SK-N-MC (cell line): ENCODE data around the gene CTNNA1.
"Not testable (repeated sequence)": the region's sequence is repeated elsewhere in the genome, so short reads cannot be mapped to it uniquely, and the experiment has no call there.

Experiments used
- DNase-seq: peaks from one replicate; pipeline ENCODE4 v3.0.0-alpha.2; 2011; ENCODE audit warnings: low read depth, low spot score
- H3K27ac ChIP-seq: fragments of 200-600 bp; sonication (generic); 2 replicates; pipeline ENCODE4 v1.5.1; 2016; ENCODE audit warnings: mixed run types
- H3K36me3 ChIP-seq: fragments of 200-600 bp; sonication (generic); 2 replicates; pipeline ENCODE4 v1.6.1; 2017; ENCODE audit warnings: antibody characterized with exemption, low read length, mixed read lengths; ENCODE audit not compliant: insufficient read depth
- H3K4me3 ChIP-seq: fragments of 200-600 bp; sonication (generic); 2 replicates; pipeline ENCODE4 v1.5.1; 2016
- H3K9ac ChIP-seq: fragments of 200-600 bp; sonication (generic); 2 replicates; pipeline ENCODE4 v1.8.0; 2017; ENCODE audit warnings: mixed run types, mixed read lengths; ENCODE audit not compliant: insufficient read length
- H3K9me3 ChIP-seq: fragments of 200-600 bp; sonication (generic); 2 replicates; pipeline ENCODE4 v1.6.1; 2017; ENCODE audit warnings: low read depth, mild to moderate bottlenecking, antibody characterized with exemption, low read length, moderate library complexity, mixed read lengths
- EZH2 ChIP-seq: fragments of 200-600 bp; sonication (generic); IDR thresholded peaks from one replicate; pipeline ENCODE4 v1.6.1; 2017; ENCODE audit warnings: antibody characterized with exemption
- FOXP2 ChIP-seq: optimal IDR thresholded peaks from 2 replicates; pipeline ENCODE3; 2011; ENCODE audit warnings: mild to moderate bottlenecking, moderate library complexity; ENCODE audit not compliant: insufficient read depth; ENCODE audit errors: extremely low read length, control extremely low read depth
- POLR2AphosphoS5 ChIP-seq: IDR thresholded peaks from 2 replicates; pipeline ENCODE4 v1.6.1; 2012; ENCODE audit warnings: mild to moderate bottlenecking, low read depth, low read length, borderline replicate concordance

CTNNA1 gene

GRCh38 chr5:138789771-138790242 is 36.6 kb downstream of the CTNNA1 start:
- Histone ChIP-seq H3K9ac (no peak overlapping the region), H3K9me3 (no peaks in the 10 kb centered on the region), H3K36me3 (peaks cover 13% of the 10 kb centered on the region), H3K4me3 (no peak overlapping the region), H3K27ac (no peak overlapping the region)
- TF ChIP-seq EZH2: no peak
- TF ChIP-seq POLR2AphosphoS5: no peak
- TF ChIP-seq FOXP2: no peak
- DNase-seq: peak; percentile 40

GRCh38 chr5:138790684-138791083 is 37.5 kb downstream of the CTNNA1 start:
- TF ChIP-seq FOXP2: no peak
- TF ChIP-seq EZH2: no peak
- TF ChIP-seq POLR2AphosphoS5: no peak
- H3K4me3 ChIP-seq: no peak overlapping the region
- H3K9me3 ChIP-seq: no peaks in the 10 kb centered on the region
- no peak overlapping the region for H3K27ac ChIP-seq
- DNase-seq: no peak
- H3K9ac ChIP-seq: no peak overlapping the region
- peaks cover 10% of the 10 kb centered on the region for H3K36me3 ChIP-seq

- Histone ChIP-seq H3K9ac (no peak overlapping the region), H3K27ac (no peak overlapping the region; the same call in 1 of the 2 replicates), H3K36me3 (peaks cover 7% of the 10 kb centered on the region), H3K4me3 (no peak overlapping the region), H3K9me3 (no peaks in the 10 kb centered on the region)
- no peak for DNase-seq
- TF ChIP-seq EZH2: no peak
- TF ChIP-seq POLR2AphosphoS5: no peak
- TF ChIP-seq FOXP2: no peak
These were observed 39.1 kb downstream of the CTNNA1 start for GRCh38 chr5:138792195-138792790.

- peak; percentile 99 for DNase-seq
- TF ChIP-seq FOXP2 (no peak), POLR2AphosphoS5 (peak; percentile 37; the same call in 1 of the 2 replicates), EZH2 (no peak)
- H3K9me3 ChIP-seq: no peaks in the 10 kb centered on the region
These were observed 40.4 kb downstream of the CTNNA1 start for GRCh38 chr5:138793575-138793974.

GRCh38 chr5:138803285-138803684 is 50.1 kb downstream of the CTNNA1 start:
- H3K9ac ChIP-seq: no peak overlapping the region
- no peak for TF ChIP-seq POLR2AphosphoS5
- H3K9me3 ChIP-seq: no peaks in the 10 kb centered on the region
- no peak for DNase-seq
- H3K4me3 ChIP-seq: no peak overlapping the region
- H3K36me3 ChIP-seq: peaks cover 20% of the 10 kb centered on the region
- H3K27ac ChIP-seq: no peak overlapping the region

More at GRCh38 chr5:138793575-138793974, 40.4 kb downstream of the CTNNA1 start:
- Histone ChIP-seq H3K36me3 (peaks cover 7% of the 10 kb centered on the region), H3K4me3 (no peak overlapping the region), H3K27ac (peak overlapping the region; percentile 78; the same call in 1 of the 2 replicates), H3K9ac (no peak overlapping the region)

- Histone ChIP-seq H3K27ac (no peak overlapping the region), H3K9ac (no peak overlapping the region), H3K4me3 (no peak overlapping the region), H3K36me3 (peaks cover 20% of the 10 kb centered on the region), H3K9me3 (no peaks in the 10 kb centered on the region)
- TF ChIP-seq EZH2 (no peak), POLR2AphosphoS5 (no peak), FOXP2 (no peak)
- no peak for DNase-seq
These were observed 50.7 kb downstream of the CTNNA1 start for GRCh38 chr5:138803935-138804334.

GRCh38 chr5:138805096-138805495 is 51.9 kb downstream of the CTNNA1 start:
- no peak overlapping the region for H3K27ac ChIP-seq
- H3K4me3 ChIP-seq: no peak overlapping the region
- no peak for DNase-seq
- no peak overlapping the region for H3K9ac ChIP-seq
- TF ChIP-seq FOXP2: no peak
- TF ChIP-seq POLR2AphosphoS5: no peak
- TF ChIP-seq EZH2: no peak
- peaks cover 18% of the 10 kb centered on the region; the same call in 1 of the 2 replicates for H3K36me3 ChIP-seq
- no peaks in the 10 kb centered on the region for H3K9me3 ChIP-seq

GRCh38 chr5:138807182-138807581 is 54.0 kb downstream of the CTNNA1 start:
- TF ChIP-seq FOXP2 (no peak), POLR2AphosphoS5 (no peak)
- Histone ChIP-seq H3K36me3 (peaks cover 23% of the 10 kb centered on the region), H3K4me3 (no peak overlapping the region), H3K9me3 (no peaks in the 10 kb centered on the region), H3K27ac (no peak overlapping the region), H3K9ac (no peak overlapping the region)
- no peak for DNase-seq

- no peak for DNase-seq
- H3K27ac ChIP-seq: no peak overlapping the region
- H3K4me3 ChIP-seq: no peak overlapping the region
- H3K36me3 ChIP-seq: peaks cover 29% of the 10 kb centered on the region
- TF ChIP-seq EZH2: no peak
- no peak for TF ChIP-seq POLR2AphosphoS5
- TF ChIP-seq FOXP2: no peak
- H3K9ac ChIP-seq: no peak overlapping the region
- H3K9me3 ChIP-seq: no peaks in the 10 kb centered on the region
These were observed 56.2 kb downstream of the CTNNA1 start for GRCh38 chr5:138809391-138809790.

- not testable (repeated sequence) for DNase-seq, H3K27ac ChIP-seq, H3K9me3 ChIP-seq, H3K4me3 ChIP-seq, H3K9ac ChIP-seq
- peaks cover 33% of the 10 kb centered on the region for H3K36me3 ChIP-seq
These were observed 57.6 kb downstream of the CTNNA1 start for GRCh38 chr5:138810861-138811260.
